AG08395 (cell line): ENCODE data around the gene TYR.
A peak's percentile ranks its signal among the peaks of the same experiment; 100 is the strongest.
"Not testable (repeated sequence)": the region's sequence is repeated elsewhere in the genome, so short reads cannot be mapped to it uniquely, and the experiment has no call there.

Experiments
- DNase-seq: peaks from one replicate; pipeline ENCODE4 v3.0.0; 2012; ENCODE audit warnings: mixed read lengths, low spot score

TYR gene

DNA sequence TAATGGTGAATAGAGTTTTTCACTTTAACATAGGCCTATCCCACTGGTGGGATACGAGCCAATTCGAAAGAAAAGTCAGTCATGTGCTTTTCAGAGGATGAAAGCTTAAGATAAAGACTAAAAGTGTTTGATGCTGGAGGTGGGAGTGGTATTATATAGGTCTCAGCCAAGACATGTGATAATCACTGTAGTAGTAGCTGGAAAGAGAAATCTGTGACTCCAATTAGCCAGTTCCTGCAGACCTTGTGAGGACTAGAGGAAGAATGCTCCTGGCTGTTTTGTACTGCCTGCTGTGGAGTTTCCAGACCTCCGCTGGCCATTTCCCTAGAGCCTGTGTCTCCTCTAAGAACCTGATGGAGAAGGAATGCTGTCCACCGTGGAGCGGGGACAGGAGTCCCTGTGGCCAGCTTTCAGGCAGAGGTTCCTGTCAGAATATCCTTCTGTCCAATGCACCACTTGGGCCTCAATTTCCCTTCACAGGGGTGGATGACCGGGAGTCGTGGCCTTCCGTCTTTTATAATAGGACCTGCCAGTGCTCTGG is at the start of gene TYR:
Gene TYR (plus strand): TSS at position 185 of the 541 bp plus-strand sequence. CDS start 79 bp downstream, at position 264.
- no peak for DNase-seq

- no peak for DNase-seq
Measured at GRCh38 chr11:89136606-89137005, 41.1 kb upstream of the TYR start.

- DNase-seq, result no peak
Measured at GRCh38 chr11:89147229-89147628, 30.4 kb upstream of the TYR start.

- no peak for DNase-seq
Measured at GRCh38 chr11:89159974-89160373, 17.7 kb upstream of the TYR start.

- DNase-seq, result no peak
Measured at GRCh38 chr11:89161949-89162348, 15.7 kb upstream of the TYR start.

- DNase-seq, result no peak
Measured at GRCh38 chr11:89163686-89164085, 14.0 kb upstream of the TYR start.

DNA sequence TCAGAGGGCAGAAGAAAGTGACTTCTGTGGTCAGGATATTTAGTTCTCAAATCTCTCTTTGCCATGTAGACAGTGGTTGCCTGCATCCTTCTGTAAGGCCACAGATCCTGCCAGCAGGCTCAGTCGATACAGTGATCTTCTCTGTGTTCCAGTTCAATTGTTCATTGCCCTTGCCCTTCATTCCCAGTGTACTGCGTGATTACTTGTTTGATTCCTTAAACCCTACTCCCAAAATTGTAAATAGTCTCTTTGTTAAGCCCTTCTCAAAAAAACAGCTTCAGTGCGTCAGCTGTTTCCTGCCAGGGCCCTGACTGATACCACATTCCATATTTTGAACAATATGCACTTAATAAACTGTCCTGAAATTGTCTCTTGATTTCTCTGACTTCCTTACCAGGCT is 9.3 kb upstream of the TYR start:
- no peak for DNase-seq

- no peak for DNase-seq
Measured at GRCh38 chr11:89175796-89176195, 1.9 kb upstream of the TYR start.

- no peak for DNase-seq
Measured at GRCh38 chr11:89176938-89177337, 737 bp upstream of the TYR start.

- no peak for DNase-seq
Measured at GRCh38 chr11:89181111-89181510, 3.4 kb downstream of the TYR start.

DNA sequence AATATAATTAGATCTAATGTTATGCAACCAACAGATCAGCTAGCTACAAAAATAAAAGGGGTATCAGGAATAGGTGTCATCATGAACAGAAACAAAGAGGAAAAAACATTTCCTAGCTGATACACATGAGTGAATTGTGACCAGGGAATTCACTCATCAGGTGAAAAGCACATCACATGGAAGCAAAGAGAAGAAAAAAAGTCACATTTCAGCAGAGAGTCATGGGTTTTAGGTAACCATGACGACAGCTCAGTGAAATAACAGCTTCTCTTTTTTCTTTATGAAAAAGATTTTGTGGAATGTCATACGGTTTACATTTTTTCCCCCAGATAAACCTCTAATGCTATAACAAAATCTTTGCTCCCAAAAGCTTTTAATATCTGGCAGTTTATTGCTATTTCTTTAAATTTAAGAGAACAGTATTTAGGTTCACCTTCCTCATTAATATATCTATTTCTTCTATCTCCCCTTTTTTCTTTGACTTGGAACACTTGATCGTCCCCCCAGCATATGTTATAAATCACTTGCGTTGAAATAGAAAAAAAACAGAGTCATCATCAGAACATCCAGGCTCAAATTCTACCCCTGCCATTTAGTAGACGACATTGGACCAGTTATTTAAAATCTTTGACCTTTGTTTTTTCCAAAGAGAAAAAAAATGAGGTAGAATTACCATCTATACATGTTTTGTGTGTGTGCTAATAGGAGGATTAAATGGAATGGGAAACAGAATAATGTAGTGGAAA is 5.3 kb downstream of the TYR start:
- peak; percentile 18 for DNase-seq

DNA sequence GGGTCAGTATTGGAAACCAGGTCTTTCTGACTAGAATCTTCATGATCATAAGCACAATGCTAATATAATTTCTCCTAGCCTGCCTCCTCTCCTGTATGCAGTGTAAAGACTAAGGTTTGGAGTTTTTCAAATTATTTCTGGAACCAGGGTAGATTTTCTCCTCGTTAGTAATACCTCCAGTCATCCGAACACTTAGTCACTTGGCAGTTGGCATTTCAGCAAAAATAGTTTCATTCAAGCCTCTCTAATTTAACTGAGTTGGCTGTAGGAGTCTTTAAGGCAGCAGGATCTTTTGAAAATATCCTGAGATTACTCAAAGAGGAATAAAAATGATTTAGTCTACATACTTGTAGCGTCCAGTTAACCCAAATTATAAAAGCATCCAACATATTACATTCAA is 6.3 kb downstream of the TYR start:
- DNase-seq, result peak; percentile 66

DNA sequence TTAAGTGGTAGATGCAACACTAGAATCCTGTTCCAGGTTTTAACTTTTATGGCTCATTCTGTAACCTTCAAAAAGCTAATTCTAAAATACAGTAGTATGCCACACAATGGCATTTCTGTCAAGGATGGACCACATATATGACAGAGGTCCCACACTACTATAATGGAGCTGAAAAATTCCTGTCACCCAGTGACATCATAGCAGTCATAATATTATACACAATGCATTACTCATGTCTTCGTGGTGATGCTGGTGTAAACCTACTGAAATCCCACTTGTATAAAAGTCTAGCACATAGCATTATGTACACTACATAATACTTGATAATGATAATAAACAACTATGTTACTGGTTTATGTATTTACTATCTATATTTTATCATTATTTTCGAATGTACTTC is 12.1 kb downstream of the TYR start:
- no peak for DNase-seq

- DNase-seq, result no peak
Measured at GRCh38 chr11:89201138-89201537, 23.5 kb downstream of the TYR start.

GRCh38 chr11:89203814-89204213 is 26.1 kb downstream of the TYR start:
- DNase-seq, result no peak

GRCh38 chr11:89205378-89205777 is 27.7 kb downstream of the TYR start:
- DNase-seq, result no peak

GRCh38 chr11:89220684-89221339 is 43.1 kb downstream of the TYR start:
- no peak for DNase-seq

DNA sequence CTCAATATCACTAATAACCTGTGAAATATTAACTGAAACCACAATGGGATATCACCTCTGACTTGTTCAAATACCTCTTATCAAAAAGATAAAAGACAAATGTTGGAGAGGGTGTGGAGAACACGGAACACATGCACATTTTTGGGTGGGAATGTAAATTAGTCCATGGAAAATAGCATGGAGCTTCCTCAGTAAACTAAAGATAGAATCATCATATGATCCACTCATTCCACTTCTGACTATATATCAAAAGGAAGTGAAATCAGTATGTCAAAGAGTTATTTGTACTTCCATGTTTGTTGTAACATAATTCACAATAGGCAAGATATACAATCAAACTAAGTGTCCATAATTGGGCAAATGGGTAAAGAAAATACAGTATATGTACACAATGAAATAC is 57.4 kb downstream of the TYR start:
- DNase-seq, result no peak

GRCh38 chr11:89235976-89236375 is 58.3 kb downstream of the TYR start:
- no peak for DNase-seq

- DNase-seq, result not testable (repeated sequence)
Measured at GRCh38 chr11:89247007-89247406, 69.3 kb downstream of the TYR start.

DNA sequence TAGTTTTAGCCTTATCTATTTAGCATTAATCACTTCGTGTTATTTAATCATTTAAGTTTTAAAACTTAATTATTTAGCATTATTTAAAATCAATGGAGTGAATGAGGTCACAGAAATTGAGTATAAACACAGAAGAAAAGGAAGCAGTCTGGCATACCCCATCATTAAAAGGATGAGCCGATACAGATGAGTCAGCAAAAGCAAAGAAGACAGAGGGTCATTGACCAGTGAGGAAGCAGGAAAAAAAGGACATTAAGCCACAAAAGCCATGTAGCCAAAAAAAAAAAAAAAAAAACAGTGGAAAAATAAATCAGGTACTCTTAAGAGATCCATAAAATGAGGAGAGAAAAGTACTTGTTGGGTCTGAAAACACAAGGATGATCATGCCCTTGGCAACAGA is 71.5 kb downstream of the TYR start:
- DNase-seq, result no peak

DNA sequence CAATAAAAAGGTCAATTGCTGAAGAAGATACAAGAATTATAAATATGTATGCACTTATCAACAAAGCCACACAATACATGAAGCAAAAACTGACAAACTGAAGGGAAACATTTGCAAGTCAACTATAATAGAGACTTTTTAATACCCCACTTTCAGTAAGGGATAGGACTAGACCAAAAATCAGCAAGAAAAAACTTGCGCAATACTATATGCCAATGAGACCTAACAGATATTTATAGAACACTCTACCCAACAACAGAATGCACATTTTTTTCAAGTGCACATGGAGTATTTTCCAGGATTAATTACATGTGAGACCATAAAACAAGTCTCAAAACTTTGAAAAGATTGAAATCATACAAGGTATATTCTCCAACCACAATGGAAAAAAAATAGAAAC is 83.8 kb downstream of the TYR start:
- not testable (repeated sequence) for DNase-seq

GRCh38 chr11:89267660-89268302 is 90.1 kb downstream of the TYR start:
- no peak for DNase-seq
